ENCODE data around the gene GCGR. TPM values are rescaled to one million over a fixed set of nuclear protein-coding genes. Genes with fewer than 3 reads are reported as not detected.

The GCGR gene
- total and polyA plus RNA-seq, 2 of the 13 experiments (the other 11 are each of a cell fraction or from before 2014, with no cell fraction given) = 0.04 to 0.13 TPM

GRCh38 chr17:81831957-81832607, 28.1 kb downstream of the GCGR start (continued):
- TF ChIP-seq, protein P1, sequence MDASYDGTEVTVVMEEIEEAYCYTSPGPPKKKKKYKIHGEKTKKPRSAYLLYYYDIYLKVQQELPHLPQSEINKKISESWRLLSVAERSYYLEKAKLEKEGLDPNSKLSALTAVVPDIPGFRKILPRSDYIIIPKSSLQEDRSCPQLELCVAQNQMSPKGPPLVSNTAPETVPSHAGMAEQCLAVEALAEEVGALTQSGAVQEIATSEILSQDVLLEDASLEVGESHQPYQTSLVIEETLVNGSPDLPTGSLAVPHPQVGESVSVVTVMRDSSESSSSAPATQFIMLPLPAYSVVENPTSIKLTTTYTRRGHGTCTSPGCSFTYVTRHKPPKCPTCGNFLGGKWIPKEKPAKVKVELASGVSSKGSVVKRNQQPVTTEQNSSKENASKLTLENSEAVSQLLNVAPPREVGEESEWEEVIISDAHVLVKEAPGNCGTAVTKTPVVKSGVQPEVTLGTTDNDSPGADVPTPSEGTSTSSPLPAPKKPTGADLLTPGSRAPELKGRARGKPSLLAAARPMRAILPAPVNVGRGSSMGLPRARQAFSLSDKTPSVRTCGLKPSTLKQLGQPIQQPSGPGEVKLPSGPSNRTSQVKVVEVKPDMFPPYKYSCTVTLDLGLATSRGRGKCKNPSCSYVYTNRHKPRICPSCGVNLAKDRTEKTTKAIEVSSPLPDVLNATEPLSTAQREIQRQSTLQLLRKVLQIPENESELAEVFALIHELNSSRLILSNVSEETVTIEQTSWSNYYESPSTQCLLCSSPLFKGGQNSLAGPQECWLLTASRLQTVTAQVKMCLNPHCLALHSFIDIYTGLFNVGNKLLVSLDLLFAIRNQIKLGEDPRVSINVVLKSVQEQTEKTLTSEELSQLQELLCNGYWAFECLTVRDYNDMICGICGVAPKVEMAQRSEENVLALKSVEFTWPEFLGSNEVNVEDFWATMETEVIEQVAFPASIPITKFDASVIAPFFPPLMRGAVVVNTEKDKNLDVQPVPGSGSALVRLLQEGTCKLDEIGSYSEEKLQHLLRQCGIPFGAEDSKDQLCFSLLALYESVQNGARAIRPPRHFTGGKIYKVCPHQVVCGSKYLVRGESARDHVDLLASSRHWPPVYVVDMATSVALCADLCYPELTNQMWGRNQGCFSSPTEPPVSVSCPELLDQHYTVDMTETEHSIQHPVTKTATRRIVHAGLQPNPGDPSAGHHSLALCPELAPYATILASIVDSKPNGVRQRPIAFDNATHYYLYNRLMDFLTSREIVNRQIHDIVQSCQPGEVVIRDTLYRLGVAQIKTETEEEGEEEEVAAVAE (CRISPR knock-in tag; IDR thresholded peaks at IDR 0.05; ENCODE audit: borderline replicate concordance) = no peak
- TF ChIP-seq, protein P2, sequence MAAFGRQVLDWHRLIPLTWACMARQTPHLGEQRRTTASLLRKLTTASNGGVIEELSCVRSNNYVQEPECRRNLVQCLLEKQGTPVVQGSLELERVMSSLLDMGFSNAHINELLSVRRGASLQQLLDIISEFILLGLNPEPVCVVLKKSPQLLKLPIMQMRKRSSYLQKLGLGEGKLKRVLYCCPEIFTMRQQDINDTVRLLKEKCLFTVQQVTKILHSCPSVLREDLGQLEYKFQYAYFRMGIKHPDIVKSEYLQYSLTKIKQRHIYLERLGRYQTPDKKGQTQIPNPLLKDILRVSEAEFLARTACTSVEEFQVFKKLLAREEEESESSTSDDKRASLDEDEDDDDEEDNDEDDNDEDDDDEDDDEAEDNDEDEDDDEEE (CRISPR knock-in tag; IDR thresholded peaks at IDR 0.05) = no peak
- no peak for TF ChIP-seq ZNF747 (CRISPR knock-in tag; IDR thresholded peaks at IDR 0.05; ENCODE audit: borderline replicate concordance)
- TF ChIP-seq SMARCC2 (IDR thresholded peaks at IDR 0.05) = no peak

- no peak for DNase-seq (ENCODE audit: low spot score)
- peak overlapping the region; percentile 80 to 86 (median 84) for H3K4me3 ChIP-seq (replicated peaks in 1 of 3; ENCODE audit: insufficient read depth in 1 of 3, low read depth in 2 of 3, low read length in 3 of 3)
- ATAC-seq = peak; percentile 16
- no peaks in the 10 kb centered on the region; a peak in 1 of 5 replicates for H3K27me3 ChIP-seq (ENCODE audit: control insufficient read depth in 1 of 2, insufficient read depth in 2 of 2, low read length in 2 of 2)
- peak overlapping the region; percentile 98 for H3K4me2 ChIP-seq (ENCODE audit: low read depth, low read length)
- POLR2A ChIA-PET = interaction anchor here (0.7 to 3.0 kb wide), 40 partner anchors 8 to 884 kb away, joined by 3 to 52 read pairs (median 7); partner anchors contain the start of genes ARHGDIA, ARL16, CCDC137 and CENPX
- no peaks in the 10 kb centered on the region for H3K9me3 ChIP-seq (ENCODE audit: low read length)
- CTCF ChIA-PET (ENCODE audit: low intra/inter-chr PET ratio, low total read pairs) = interaction anchor here (0.7 kb wide), 1 partner anchor 11 kb away, joined by 3 read pairs; no protein-coding TSS in a partner anchor
- FAIRE-seq = no peak
- H3K79me2 ChIP-seq (ENCODE audit: insufficient read depth, low read length) = peaks cover 19% of the 10 kb centered on the region
- 2% methylated on average over 26 of the region's 65 CpGs for WGBS (ENCODE audit: low lambda C conversion rate)
- H3K36me3 ChIP-seq (replicated peaks in 1 of 2; ENCODE audit: control insufficient read depth in 1 of 2, insufficient read depth in 2 of 2, low read length in 2 of 2) = no peaks in the 10 kb centered on the region
- H2AFZ ChIP-seq (ENCODE audit: low read length) = no peak overlapping the region
- H3K27ac ChIP-seq (ENCODE audit: extremely low read length, insufficient read depth, low read length) = peak overlapping the region; percentile 69
- no TSS peak for BruUV-seq (replicated peaks)
- intact Hi-C loops (cut with micrococcal nuclease; ENCODE audit: unreplicated experiment) (no loop called here), in situ Hi-C loops (cut with HindIII; ENCODE audit: extremely low pct_ligation_motif_present, low pct_unique_long_range_greater_than_20kb) (no loop called here)
- H4K20me1 ChIP-seq (ENCODE audit: insufficient read depth, low read length) = no peaks in the 10 kb centered on the region
- peak overlapping the region; percentile 76 for H3K9ac ChIP-seq (ENCODE audit: insufficient read depth, low read depth, low read length)
- peaks cover 62% of the 10 kb centered on the region for H3K4me1 ChIP-seq (ENCODE audit: insufficient read depth, low read length)
- TF ChIP-seq SP140L (CRISPR knock-in tag; IDR thresholded peaks at IDR 0.05; ENCODE audit: borderline replicate concordance) = 0 out of 2 replicates have a peak, but pooled peaks have one; percentile 4
- TF ChIP-seq HOXD1 (CRISPR knock-in tag; IDR thresholded peaks at IDR 0.05) = 0 out of 2 replicates have a peak, but pooled peaks have one; percentile 49
- TF ChIP-seq ATF7-NPFF (CRISPR knock-in tag; IDR thresholded peaks at IDR 0.05; ENCODE audit: low read depth) = no peak; the same call in 1 of the 2 replicates
- no peak for TF ChIP-seq JARID2 (CRISPR knock-in tag; IDR thresholded peaks at IDR 0.05; ENCODE audit: insufficient replicate concordance)
- no peak for TF ChIP-seq SMC3 (IDR thresholded peaks at IDR 0.05; ENCODE audit: low read length)
- no peak for TF ChIP-seq ZNF543 (CRISPR knock-in tag; IDR thresholded peaks at IDR 0.05)
- TF ChIP-seq, protein P3, sequence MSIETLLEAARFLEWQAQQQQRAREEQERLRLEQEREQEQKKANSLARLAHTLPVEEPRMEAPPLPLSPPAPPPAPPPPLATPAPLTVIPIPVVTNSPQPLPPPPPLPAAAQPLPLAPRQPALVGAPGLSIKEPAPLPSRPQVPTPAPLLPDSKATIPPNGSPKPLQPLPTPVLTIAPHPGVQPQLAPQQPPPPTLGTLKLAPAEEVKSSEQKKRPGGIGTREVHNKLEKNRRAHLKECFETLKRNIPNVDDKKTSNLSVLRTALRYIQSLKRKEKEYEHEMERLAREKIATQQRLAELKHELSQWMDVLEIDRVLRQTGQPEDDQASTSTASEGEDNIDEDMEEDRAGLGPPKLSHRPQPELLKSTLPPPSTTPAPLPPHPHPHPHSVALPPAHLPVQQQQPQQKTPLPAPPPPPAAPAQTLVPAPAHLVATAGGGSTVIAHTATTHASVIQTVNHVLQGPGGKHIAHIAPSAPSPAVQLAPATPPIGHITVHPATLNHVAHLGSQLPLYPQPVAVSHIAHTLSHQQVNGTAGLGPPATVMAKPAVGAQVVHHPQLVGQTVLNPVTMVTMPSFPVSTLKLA (IDR thresholded peaks at IDR 0.05) = no peak
- no peak for TF ChIP-seq FOSL2 (CRISPR knock-in tag; IDR thresholded peaks at IDR 0.05)
- 0 out of 2 replicates have a peak, but pooled peaks have one; percentile 16 for TF ChIP-seq ZNF235 (CRISPR knock-in tag; IDR thresholded peaks at IDR 0.05; ENCODE audit: borderline replicate concordance)
- TF ChIP-seq ZFP1 (CRISPR knock-in tag; IDR thresholded peaks at IDR 0.05) = no peak
- no peak for TF ChIP-seq CREB1 (IDR thresholded peaks at IDR 0.05)
- no peak for TF ChIP-seq CREB1 (CRISPR knock-in tag; IDR thresholded peaks at IDR 0.05)
- TF ChIP-seq KLF6 (CRISPR knock-in tag; IDR thresholded peaks at IDR 0.05) = 0 out of 2 replicates have a peak, but pooled peaks have one; percentile 37
These were observed 28.7 kb downstream of the GCGR start for GRCh38 chr17:81832608-81833159.

Measured in HepG2 (cell line).